ENCODE measurements around the gene GLRB. TPM values are rescaled to one million over a fixed set of nuclear protein-coding genes. Genes with fewer than 3 reads are reported as not detected.

Gene GLRB
- total RNA-seq, 1 experiment from 2014 or later: 1.8 TPM

- H3K27ac ChIP-seq (ENCODE audit: low read length): no peak overlapping the region
- intact Hi-C loops (cut with micrococcal nuclease; ENCODE audit: unreplicated experiment) (loop anchor here (5.0 kb wide), 1 partner anchor 656 kb away; no protein-coding TSS in a partner anchor), in situ Hi-C loops (cut with HindIII; ENCODE audit: low pct_unique_long_range_greater_than_20kb, low sequenced_read_pairs) (no loop called here)
- H3K4me1 ChIP-seq (ENCODE audit: control insufficient read depth, insufficient read depth, low read length): no peaks in the 10 kb centered on the region
- no peaks in the 10 kb centered on the region for H3K36me3 ChIP-seq (ENCODE audit: control insufficient read depth, insufficient read depth, low read length)
- ATAC-seq (no peak), DNase-seq (ENCODE audit: low read depth, low spot score) (peak; percentile 2)
- POLR2A ChIA-PET: no interaction called here
- BruUV-seq (replicated peaks): no TSS peak
- H3K4me3 ChIP-seq (ENCODE audit: low read depth in 2 of 2, low read length in 2 of 2): no peak overlapping the region
- TF ChIP-seq, protein P1, sequence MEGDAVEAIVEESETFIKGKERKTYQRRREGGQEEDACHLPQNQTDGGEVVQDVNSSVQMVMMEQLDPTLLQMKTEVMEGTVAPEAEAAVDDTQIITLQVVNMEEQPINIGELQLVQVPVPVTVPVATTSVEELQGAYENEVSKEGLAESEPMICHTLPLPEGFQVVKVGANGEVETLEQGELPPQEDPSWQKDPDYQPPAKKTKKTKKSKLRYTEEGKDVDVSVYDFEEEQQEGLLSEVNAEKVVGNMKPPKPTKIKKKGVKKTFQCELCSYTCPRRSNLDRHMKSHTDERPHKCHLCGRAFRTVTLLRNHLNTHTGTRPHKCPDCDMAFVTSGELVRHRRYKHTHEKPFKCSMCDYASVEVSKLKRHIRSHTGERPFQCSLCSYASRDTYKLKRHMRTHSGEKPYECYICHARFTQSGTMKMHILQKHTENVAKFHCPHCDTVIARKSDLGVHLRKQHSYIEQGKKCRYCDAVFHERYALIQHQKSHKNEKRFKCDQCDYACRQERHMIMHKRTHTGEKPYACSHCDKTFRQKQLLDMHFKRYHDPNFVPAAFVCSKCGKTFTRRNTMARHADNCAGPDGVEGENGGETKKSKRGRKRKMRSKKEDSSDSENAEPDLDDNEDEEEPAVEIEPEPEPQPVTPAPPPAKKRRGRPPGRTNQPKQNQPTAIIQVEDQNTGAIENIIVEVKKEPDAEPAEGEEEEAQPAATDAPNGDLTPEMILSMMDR (IDR thresholded peaks at IDR 0.05): peak; percentile 43; the same call in 1 of the 2 replicates
- TF ChIP-seq POLR2AphosphoS5 (IDR thresholded peaks at IDR 0.05; ENCODE audit: low read depth, low read length) (no peak), TCF7L2 (IDR thresholded peaks at IDR 0.05; ENCODE audit: low read depth, low read length) (no peak)
- TF ChIP-seq, protein P2, sequence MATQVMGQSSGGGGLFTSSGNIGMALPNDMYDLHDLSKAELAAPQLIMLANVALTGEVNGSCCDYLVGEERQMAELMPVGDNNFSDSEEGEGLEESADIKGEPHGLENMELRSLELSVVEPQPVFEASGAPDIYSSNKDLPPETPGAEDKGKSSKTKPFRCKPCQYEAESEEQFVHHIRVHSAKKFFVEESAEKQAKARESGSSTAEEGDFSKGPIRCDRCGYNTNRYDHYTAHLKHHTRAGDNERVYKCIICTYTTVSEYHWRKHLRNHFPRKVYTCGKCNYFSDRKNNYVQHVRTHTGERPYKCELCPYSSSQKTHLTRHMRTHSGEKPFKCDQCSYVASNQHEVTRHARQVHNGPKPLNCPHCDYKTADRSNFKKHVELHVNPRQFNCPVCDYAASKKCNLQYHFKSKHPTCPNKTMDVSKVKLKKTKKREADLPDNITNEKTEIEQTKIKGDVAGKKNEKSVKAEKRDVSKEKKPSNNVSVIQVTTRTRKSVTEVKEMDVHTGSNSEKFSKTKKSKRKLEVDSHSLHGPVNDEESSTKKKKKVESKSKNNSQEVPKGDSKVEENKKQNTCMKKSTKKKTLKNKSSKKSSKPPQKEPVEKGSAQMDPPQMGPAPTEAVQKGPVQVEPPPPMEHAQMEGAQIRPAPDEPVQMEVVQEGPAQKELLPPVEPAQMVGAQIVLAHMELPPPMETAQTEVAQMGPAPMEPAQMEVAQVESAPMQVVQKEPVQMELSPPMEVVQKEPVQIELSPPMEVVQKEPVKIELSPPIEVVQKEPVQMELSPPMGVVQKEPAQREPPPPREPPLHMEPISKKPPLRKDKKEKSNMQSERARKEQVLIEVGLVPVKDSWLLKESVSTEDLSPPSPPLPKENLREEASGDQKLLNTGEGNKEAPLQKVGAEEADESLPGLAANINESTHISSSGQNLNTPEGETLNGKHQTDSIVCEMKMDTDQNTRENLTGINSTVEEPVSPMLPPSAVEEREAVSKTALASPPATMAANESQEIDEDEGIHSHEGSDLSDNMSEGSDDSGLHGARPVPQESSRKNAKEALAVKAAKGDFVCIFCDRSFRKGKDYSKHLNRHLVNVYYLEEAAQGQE (IDR thresholded peaks at IDR 0.05; ENCODE audit: insufficient read depth in 1 of 2, low read depth in 2 of 2, low read length in 1 of 2): no peak
- CTCF ChIA-PET: no interaction called here
- H3K9me3 ChIP-seq (ENCODE audit: control insufficient read depth, insufficient read depth, low read depth, low read length): no peaks in the 10 kb centered on the region
- no peaks in the 10 kb centered on the region for H3K27me3 ChIP-seq (ENCODE audit: control insufficient read depth, insufficient read depth, low read length)
These were observed 52.4 kb downstream of the GLRB start for GRCh38 chr4:157128395-157128794.

DNA sequence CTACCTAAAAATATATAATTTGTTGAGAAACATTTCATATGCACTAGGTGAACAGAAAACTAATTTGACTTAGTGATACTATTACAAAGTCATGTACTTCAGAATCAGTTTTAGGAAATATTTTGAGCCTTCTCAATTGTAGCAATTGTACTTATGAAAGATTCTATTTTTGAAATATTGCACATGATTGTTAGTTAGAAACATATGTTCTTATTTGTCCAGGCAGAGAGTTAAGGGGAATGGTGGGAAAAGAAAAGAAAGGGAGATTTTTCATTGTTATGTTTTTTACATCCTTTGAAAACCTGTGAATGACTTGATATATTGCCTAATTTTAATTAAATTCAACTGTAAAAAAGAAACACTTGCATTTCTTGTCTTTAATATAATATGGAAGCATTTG is 66.0 kb downstream of the GLRB start:
- TF ChIP-seq TCF7L2 (IDR thresholded peaks at IDR 0.05; ENCODE audit: low read depth, low read length): no peak
- no peak for TF ChIP-seq POLR2AphosphoS5 (IDR thresholded peaks at IDR 0.05; ENCODE audit: low read depth, low read length)
- TF ChIP-seq, protein P2 (IDR thresholded peaks at IDR 0.05; ENCODE audit: insufficient read depth in 1 of 2, low read depth in 2 of 2, low read length in 1 of 2): no peak
- Histone ChIP-seq H3K4me1 (ENCODE audit: control insufficient read depth, insufficient read depth, low read length) (no peaks in the 10 kb centered on the region), H3K36me3 (ENCODE audit: control insufficient read depth, insufficient read depth, low read length) (no peaks in the 10 kb centered on the region), H3K27ac (ENCODE audit: low read length) (no peak overlapping the region), H3K9me3 (ENCODE audit: control insufficient read depth, insufficient read depth, low read depth, low read length) (no peaks in the 10 kb centered on the region), H3K27me3 (ENCODE audit: control insufficient read depth, insufficient read depth, low read length) (no peaks in the 10 kb centered on the region), H3K4me3 (ENCODE audit: low read depth in 2 of 2, low read length in 2 of 2) (no peak overlapping the region)
- intact Hi-C loops (cut with micrococcal nuclease; ENCODE audit: unreplicated experiment): no loop called here
- in situ Hi-C loops (cut with HindIII; ENCODE audit: low pct_unique_long_range_greater_than_20kb, low sequenced_read_pairs): no loop called here
- DNase-seq (ENCODE audit: low read depth, low spot score): no peak
- BruUV-seq (replicated peaks): no TSS peak
- no peak for ATAC-seq
- CTCF ChIA-PET: no interaction called here
- POLR2A ChIA-PET: no interaction called here
